Urinary bladder (tissue), 4 donors: ENCODE results near the gene ITPR2. TPM values are rescaled to one million over a fixed set of nuclear protein-coding genes. Genes with fewer than 3 reads are reported as not detected.
"Not testable (repeated sequence)": the region's sequence is repeated elsewhere in the genome, so short reads cannot be mapped to it uniquely, and the experiment has no call there.

Experiments used
- DNase-seq: peaks from one replicate; pipeline ENCODE4 v3.0.0-alpha.2; 2015; ENCODE audit errors: extremely low spot score
- H3K27ac ChIP-seq: one replicate; pipeline ENCODE4 v1.5.1; 2013; ENCODE audit warnings: low read depth, mild to moderate bottlenecking, moderate library complexity
- H3K36me3 ChIP-seq: one replicate; pipeline ENCODE4 v1.6.1; 2013; ENCODE audit warnings: mild to moderate bottlenecking, moderate library complexity; ENCODE audit not compliant: insufficient read depth
- H3K4me1 ChIP-seq: one replicate; pipeline ENCODE4 v1.6.1; 2013; ENCODE audit warnings: mild to moderate bottlenecking, moderate library complexity; ENCODE audit not compliant: insufficient read depth
- H3K4me3 ChIP-seq: one replicate; pipeline ENCODE4 v1.5.1; 2013; ENCODE audit warnings: low read depth, low read length
- WGBS: extraction: QIAGEN DNeasy Blood & Tissue Kit; methylation state at CpG from one replicate; pipeline ENCODE4 v1.1.7; 2013; 5-methylcytosine and 5-hydroxymethylcytosine counted together
- polyA plus RNA-seq: library from polyadenylated mRNA; stranded (reverse); fragments of 200-250 nt; gene quantifications from one replicate; pipeline ENCODE4 v1.2.3, GENCODE V29; 2013
- total RNA-seq: library from RNA; depleted of rRNA; stranded (reverse); fragments of >200 nt; gene quantifications from one replicate; pipeline ENCODE4 v1.2.3, GENCODE V29; 2014
- donor health status: healthy with polysubstance abuse.
- donor health status: healthy.

ITPR2 gene
- total and polyA plus RNA-seq, 2 donors, result 5.6 to 48.2 TPM

- H3K27ac ChIP-seq, result no peak overlapping the region
- WGBS, result 90% methylated on average over 6 of the region's 6 CpGs
- H3K4me3 ChIP-seq, result no peak overlapping the region
- no peaks in the 10 kb centered on the region for H3K4me1 ChIP-seq
- no peak for DNase-seq
- H3K36me3 ChIP-seq, result no peaks in the 10 kb centered on the region
Measured at GRCh38 chr12:26465419-26466097, 367.4 kb downstream of the ITPR2 start.

GRCh38 chr12:26461776-26462175 lies 371.2 kb downstream of the ITPR2 start:
- no peaks in the 10 kb centered on the region for H3K4me1 ChIP-seq
- DNase-seq, result no peak
- H3K27ac ChIP-seq, result no peak overlapping the region
- 98% methylated on average over 1 of the region's 1 CpG for WGBS
- H3K4me3 ChIP-seq, result no peak overlapping the region
- peaks cover 4% of the 10 kb centered on the region for H3K36me3 ChIP-seq

- H3K36me3 ChIP-seq, result peaks cover 4% of the 10 kb centered on the region
- no peak overlapping the region for H3K4me3 ChIP-seq
- H3K27ac ChIP-seq, result no peak overlapping the region
- no peak for DNase-seq
- WGBS, result 89% methylated on average over 6 of the region's 6 CpGs
- no peaks in the 10 kb centered on the region for H3K4me1 ChIP-seq
Measured at GRCh38 chr12:26460361-26460760, 372.6 kb downstream of the ITPR2 start.

- DNase-seq, result no peak
- Histone ChIP-seq H3K4me3 (no peak overlapping the region), H3K27ac (no peak overlapping the region), H3K4me1 (no peaks in the 10 kb centered on the region), H3K36me3 (peaks cover 4% of the 10 kb centered on the region)
- WGBS, result 65% methylated on average over 3 of the region's 3 CpGs
Measured at GRCh38 chr12:26455936-26456574, 376.9 kb downstream of the ITPR2 start.

GRCh38 chr12:26453246-26453645 lies 379.7 kb downstream of the ITPR2 start:
- DNase-seq, result no peak

GRCh38 chr12:26452511-26452910 lies 380.5 kb downstream of the ITPR2 start:
- H3K36me3 ChIP-seq, result no peaks in the 10 kb centered on the region
- 83% methylated on average over 6 of the region's 6 CpGs for WGBS

More at GRCh38 chr12:26453246-26453645, 379.7 kb downstream of the ITPR2 start:
- Histone ChIP-seq H3K4me1 (no peaks in the 10 kb centered on the region), H3K4me3 (no peak overlapping the region), H3K36me3 (peaks cover 2% of the 10 kb centered on the region), H3K27ac (no peak overlapping the region)
- WGBS, result 95% methylated on average over 3 of the region's 3 CpGs

GRCh38 chr12:26451763-26452162 lies 381.2 kb downstream of the ITPR2 start:
- H3K27ac ChIP-seq, result no peak overlapping the region
- H3K4me3 ChIP-seq, result no peak overlapping the region
- WGBS, result 67% methylated on average over 4 of the region's 4 CpGs
- H3K36me3 ChIP-seq, result no peaks in the 10 kb centered on the region
- no peaks in the 10 kb centered on the region for H3K4me1 ChIP-seq
- no peak for DNase-seq

More at GRCh38 chr12:26452511-26452910, 380.5 kb downstream of the ITPR2 start:
- DNase-seq, result no peak
- H3K4me3 ChIP-seq, result no peak overlapping the region
- no peak overlapping the region for H3K27ac ChIP-seq
- H3K4me1 ChIP-seq, result no peaks in the 10 kb centered on the region

- no peaks in the 10 kb centered on the region for H3K36me3 ChIP-seq
- 68% methylated on average over 2 of the region's 2 CpGs for WGBS
- H3K27ac ChIP-seq, result no peak overlapping the region
- DNase-seq, result no peak
- H3K4me1 ChIP-seq, result no peaks in the 10 kb centered on the region
- no peak overlapping the region for H3K4me3 ChIP-seq
Measured at GRCh38 chr12:26445909-26446308, 387.1 kb downstream of the ITPR2 start.

GRCh38 chr12:26443309-26443708 lies 389.7 kb downstream of the ITPR2 start:
- H3K4me3 ChIP-seq, result no peak overlapping the region
- H3K36me3 ChIP-seq, result no peaks in the 10 kb centered on the region
- no peaks in the 10 kb centered on the region for H3K4me1 ChIP-seq
- WGBS, result 99% methylated on average over 2 of the region's 2 CpGs
- no peak for DNase-seq
- no peak overlapping the region for H3K27ac ChIP-seq

GRCh38 chr12:26441434-26441833 lies 391.6 kb downstream of the ITPR2 start:
- 89% methylated on average over 1 of the region's 1 CpG for WGBS
- no peaks in the 10 kb centered on the region for H3K36me3 ChIP-seq
- no peaks in the 10 kb centered on the region for H3K4me1 ChIP-seq

GRCh38 chr12:26435069-26435404 lies 398.0 kb downstream of the ITPR2 start:
- no peak for DNase-seq
- H3K4me1 ChIP-seq, result no peaks in the 10 kb centered on the region
- WGBS, result 96% methylated on average over 1 of the region's 1 CpG
- H3K36me3 ChIP-seq, result no peaks in the 10 kb centered on the region
- H3K27ac ChIP-seq, result no peak overlapping the region
- no peak overlapping the region for H3K4me3 ChIP-seq

More at GRCh38 chr12:26441434-26441833, 391.6 kb downstream of the ITPR2 start:
- Histone ChIP-seq H3K4me3 (no peak overlapping the region), H3K27ac (no peak overlapping the region)
- DNase-seq, result no peak

GRCh38 chr12:26434299-26435068 lies 398.5 kb downstream of the ITPR2 start:
- Histone ChIP-seq H3K36me3 (no peaks in the 10 kb centered on the region), H3K4me3 (no peak overlapping the region), H3K4me1 (no peaks in the 10 kb centered on the region), H3K27ac (no peak overlapping the region)
- DNase-seq, result no peak
- 80% methylated on average over 4 of the region's 4 CpGs for whole genome bisulfite sequencing

GRCh38 chr12:26433701-26434100 lies 399.3 kb downstream of the ITPR2 start:
- WGBS, result 90% methylated on average over 1 of the region's 1 CpG

GRCh38 chr12:26431211-26431610 lies 401.8 kb downstream of the ITPR2 start:
- Histone ChIP-seq H3K4me1 (no peaks in the 10 kb centered on the region), H3K27ac (no peak overlapping the region), H3K36me3 (no peaks in the 10 kb centered on the region), H3K4me3 (no peak overlapping the region)
- DNase-seq, result no peak
- 34% methylated on average over 3 of the region's 3 CpGs for WGBS

More at GRCh38 chr12:26433701-26434100, 399.3 kb downstream of the ITPR2 start:
- not testable (repeated sequence) for H3K4me3 ChIP-seq, H3K36me3 ChIP-seq, H3K4me1 ChIP-seq, DNase-seq, H3K27ac ChIP-seq
